Measurements from ENCODE around the gene SIL1. TPM values are rescaled to one million over a fixed set of nuclear protein-coding genes. Genes with fewer than 3 reads are reported as not detected.

The SIL1 gene
- total RNA-seq, 1 donor from 2014 or later: 16.1 TPM

GRCh38 chr5:139149477-139150199, 48.5 kb downstream of the SIL1 start:
- Mint-ChIP-seq H3K4me1 (peaks cover 3% of the 10 kb centered on the region), H3K27ac (no peak overlapping the region), H3K4me3 (no peak overlapping the region), H3K9me3 (no peaks in the 10 kb centered on the region), H3K27me3 (no peaks in the 10 kb centered on the region), H3K36me3 (ENCODE audit: low read depth) (no peaks in the 10 kb centered on the region)
- TF ChIP-seq CTCF (IDR thresholded peaks at IDR 0.05): no peak
- ATAC-seq (ENCODE audit: low read depth): no peak
- ChIA-PET POLR2A (no interaction called here), CTCF (no interaction called here)
- intact Hi-C loops (cut with micrococcal nuclease): no loop called here
- no peak for DNase-seq

GRCh38 chr5:139148986-139149385, 49.2 kb downstream of the SIL1 start:
- TF ChIP-seq CTCF (IDR thresholded peaks at IDR 0.05): no peak
- DNase-seq (no peak), ATAC-seq (ENCODE audit: low read depth) (no peak)
- ChIA-PET CTCF (no interaction called here), POLR2A (interaction anchor here (0.6 to 0.7 kb wide), 2 partner anchors 49 to 354 kb away, joined by 3 read pairs; no protein-coding TSS in a partner anchor)
- intact Hi-C loops (cut with micrococcal nuclease): no loop called here
- H3K27ac Mint-ChIP-seq: no peak overlapping the region
- no peaks in the 10 kb centered on the region for H3K36me3 Mint-ChIP-seq (ENCODE audit: low read depth)
- no peak overlapping the region for H3K4me3 Mint-ChIP-seq
- no peaks in the 10 kb centered on the region for H3K9me3 Mint-ChIP-seq
- no peaks in the 10 kb centered on the region for H3K27me3 Mint-ChIP-seq
- H3K4me1 Mint-ChIP-seq: peaks cover 3% of the 10 kb centered on the region

DNA sequence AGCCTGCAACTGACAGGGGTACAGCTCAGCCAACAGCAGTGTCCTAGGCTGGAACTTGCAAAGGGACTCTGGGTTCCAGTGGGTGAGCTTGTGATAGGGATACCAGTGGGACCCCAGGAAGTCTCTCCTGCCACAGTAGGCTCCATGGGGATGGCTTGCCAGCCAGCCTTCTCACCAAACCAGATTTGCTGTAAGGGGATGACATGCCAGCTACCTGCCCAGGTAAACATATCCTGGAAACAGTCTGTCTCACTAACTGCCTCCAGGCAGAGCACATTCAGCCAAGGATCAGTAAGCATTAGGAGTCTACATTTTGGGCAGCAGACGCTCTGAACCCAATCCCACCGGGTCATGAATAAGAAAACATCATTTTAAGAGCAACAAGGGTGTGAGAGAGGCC, 49.9 kb downstream of the SIL1 start:
- H3K36me3 Mint-ChIP-seq (ENCODE audit: low read depth): no peaks in the 10 kb centered on the region
- no peak for DNase-seq
- no peaks in the 10 kb centered on the region for H3K27me3 Mint-ChIP-seq
- H3K27ac Mint-ChIP-seq: no peak overlapping the region
- ATAC-seq (ENCODE audit: low read depth): no peak
- intact Hi-C loops (cut with micrococcal nuclease): no loop called here
- CTCF ChIA-PET: no interaction called here
- H3K9me3 Mint-ChIP-seq: no peaks in the 10 kb centered on the region
- POLR2A ChIA-PET: interaction anchor here (0.7 kb wide), 1 partner anchor 50 kb away, joined by 3 read pairs; no protein-coding TSS in a partner anchor
- H3K4me1 Mint-ChIP-seq: peaks cover 3% of the 10 kb centered on the region
- H3K4me3 Mint-ChIP-seq: no peak overlapping the region
- no peak for TF ChIP-seq CTCF (IDR thresholded peaks at IDR 0.05)

GRCh38 chr5:139147483-139148087, 50.6 kb downstream of the SIL1 start:
- no peak for DNase-seq
- no peak for TF ChIP-seq CTCF (IDR thresholded peaks at IDR 0.05)
- Mint-ChIP-seq H3K4me1 (peaks cover 3% of the 10 kb centered on the region), H3K36me3 (ENCODE audit: low read depth) (no peaks in the 10 kb centered on the region), H3K27ac (no peak overlapping the region), H3K4me3 (no peak overlapping the region), H3K27me3 (no peaks in the 10 kb centered on the region), H3K9me3 (no peaks in the 10 kb centered on the region)
- ChIA-PET CTCF (no interaction called here), POLR2A (no interaction called here)
- intact Hi-C loops (cut with micrococcal nuclease): no loop called here
- no peak for ATAC-seq (ENCODE audit: low read depth)

- TF ChIP-seq CTCF (IDR thresholded peaks at IDR 0.05): no peak
- ATAC-seq (ENCODE audit: low read depth) (no peak), DNase-seq (no peak)
- Mint-ChIP-seq H3K9me3 (no peaks in the 10 kb centered on the region), H3K4me3 (no peak overlapping the region), H3K4me1 (peaks cover 5% of the 10 kb centered on the region), H3K36me3 (ENCODE audit: low read depth) (no peaks in the 10 kb centered on the region), H3K27ac (no peak overlapping the region), H3K27me3 (no peaks in the 10 kb centered on the region)
- CTCF ChIA-PET: no interaction called here
- POLR2A ChIA-PET: no interaction called here
- intact Hi-C loops (cut with micrococcal nuclease): no loop called here
Observed at GRCh38 chr5:139146809-139147482, 51.2 kb downstream of the SIL1 start.
